Uterus (tissue), 2 donors: Measurements from ENCODE around the gene PLA2G5.

Experiments used
- POLR2A ChIP-seq, 2 donors: fragments of 450-650 bp; IDR thresholded peaks; one replicate each; pipeline ENCODE4 v1.6.1; 2016; ENCODE audit warnings: antibody characterized with exemption in 2 of 2, mild to moderate bottlenecking in 1 of 2, moderate library complexity in 1 of 2
- TF ChIP-seq, protein P1 (sequence below), 4 experiments: fragments of 200-600 bp in 2 of 4; fragments of 450-650 bp in 2 of 4; sonication (generic) in 2 of 4; IDR thresholded peaks; one replicate each; pipeline ENCODE4 v1.5.1; 2016 to 2019; ENCODE audit warnings: antibody characterized with exemption in 4 of 4, mild to moderate bottlenecking in 2 of 4, moderate library complexity in 1 of 4

DNA sequence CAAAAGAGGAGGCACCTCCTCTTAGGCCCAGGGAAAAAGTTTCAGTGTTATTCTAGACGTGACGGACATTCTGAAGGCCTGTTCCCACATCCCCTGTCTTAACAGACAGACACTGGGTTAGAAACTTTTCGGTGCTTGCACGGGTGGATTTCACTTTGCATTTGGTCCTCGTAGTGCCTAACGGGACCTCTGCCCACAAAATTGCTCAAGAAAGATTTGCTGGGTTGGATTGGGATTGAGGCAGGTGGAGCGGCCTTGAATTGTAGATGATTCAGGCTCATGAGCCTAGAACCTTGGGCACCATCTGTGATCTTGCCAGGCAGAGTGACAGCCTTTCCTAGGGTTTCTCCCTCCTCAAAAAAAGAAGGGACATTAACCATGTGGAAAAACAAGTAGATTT is 2.8 kb downstream of the PLA2G5 start:
- TF ChIP-seq, protein P1, sequence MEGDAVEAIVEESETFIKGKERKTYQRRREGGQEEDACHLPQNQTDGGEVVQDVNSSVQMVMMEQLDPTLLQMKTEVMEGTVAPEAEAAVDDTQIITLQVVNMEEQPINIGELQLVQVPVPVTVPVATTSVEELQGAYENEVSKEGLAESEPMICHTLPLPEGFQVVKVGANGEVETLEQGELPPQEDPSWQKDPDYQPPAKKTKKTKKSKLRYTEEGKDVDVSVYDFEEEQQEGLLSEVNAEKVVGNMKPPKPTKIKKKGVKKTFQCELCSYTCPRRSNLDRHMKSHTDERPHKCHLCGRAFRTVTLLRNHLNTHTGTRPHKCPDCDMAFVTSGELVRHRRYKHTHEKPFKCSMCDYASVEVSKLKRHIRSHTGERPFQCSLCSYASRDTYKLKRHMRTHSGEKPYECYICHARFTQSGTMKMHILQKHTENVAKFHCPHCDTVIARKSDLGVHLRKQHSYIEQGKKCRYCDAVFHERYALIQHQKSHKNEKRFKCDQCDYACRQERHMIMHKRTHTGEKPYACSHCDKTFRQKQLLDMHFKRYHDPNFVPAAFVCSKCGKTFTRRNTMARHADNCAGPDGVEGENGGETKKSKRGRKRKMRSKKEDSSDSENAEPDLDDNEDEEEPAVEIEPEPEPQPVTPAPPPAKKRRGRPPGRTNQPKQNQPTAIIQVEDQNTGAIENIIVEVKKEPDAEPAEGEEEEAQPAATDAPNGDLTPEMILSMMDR (IDR thresholded peaks at IDR 0.05), result no peak
- TF ChIP-seq POLR2A (IDR thresholded peaks at IDR 0.05), result no peak
